Heart left ventricle (tissue), 16 donors: ENCODE measurements around the gene SETD6. TPM values are rescaled to one million over a fixed set of nuclear protein-coding genes. Genes with fewer than 3 reads are reported as not detected.

ENCODE experiments used
- ATAC-seq, 4 donors: fragments of 200-7000 bp; cut with Tn5 transposase; one replicate each; pipeline ENCODE4 v1.9.1; 2020 to 2022; ENCODE audit warnings: moderate library complexity in 4 of 4, mild to moderate bottlenecking in 3 of 4, moderate number of reproducible peaks in 1 of 4
- DNase-seq, 5 donors: peaks; one replicate each; pipeline ENCODE4 v3.0.0-alpha.2; 2020
- H3K27ac ChIP-seq, 12 donors: fragments of 200-600 bp; sonication (generic) in 4 of 12; one replicate each; pipeline versions ENCODE4 v1.5.0 to v1.8.0; 2016 to 2022; ENCODE audit warnings: mild to moderate bottlenecking in 2 of 12
- H3K27me3 ChIP-seq, 9 donors: fragments of 200-600 bp; sonication (generic) in 2 of 9; one replicate each; pipeline versions ENCODE4 v1.5.1 to v1.8.0; 2016 to 2022; ENCODE audit warnings: mild to moderate bottlenecking in 3 of 9
- H3K36me3 ChIP-seq, 9 donors: fragments of 200-600 bp; sonication (generic) in 2 of 9; one replicate each; pipeline versions ENCODE4 v1.5.0 to v1.8.0; 2018 to 2022; ENCODE audit warnings: mild to moderate bottlenecking in 2 of 9
- H3K4me1 ChIP-seq, 12 donors: fragments of 200-600 bp; sonication (generic) in 4 of 12; one replicate each; pipeline versions ENCODE4 v1.5.0 to v1.8.0; 2016 to 2022; ENCODE audit warnings: mild to moderate bottlenecking in 3 of 12
- H3K4me3 ChIP-seq, 12 donors: fragments of 200-600 bp; sonication (generic) in 4 of 12; one replicate each; pipeline versions ENCODE4 v1.5.0 to v1.8.0; 2017 to 2022; ENCODE audit warnings: mild to moderate bottlenecking in 9 of 12, moderate library complexity in 4 of 12
- H3K9me3 ChIP-seq, 12 donors: fragments of 200-600 bp; sonication (generic) in 4 of 12; one replicate each; pipeline versions ENCODE4 v1.5.0 to v1.8.0; 2016 to 2022; ENCODE audit warnings: mild to moderate bottlenecking in 1 of 12
- POLR2A ChIP-seq, 2 donors: fragments of 450-650 bp; IDR thresholded peaks; one replicate each; pipeline ENCODE4 v1.6.1; 2017; ENCODE audit warnings: antibody characterized with exemption in 2 of 2, mild to moderate bottlenecking in 2 of 2, moderate library complexity in 2 of 2
- WGBS, 4 donors: extraction: QIAGEN DNeasy Blood & Tissue Kit in 2 of 4; methylation state at CpG; one replicate each; pipeline versions ENCODE4 v1.1.5 to v1.1.7; 2013 to 2018; 5-methylcytosine and 5-hydroxymethylcytosine counted together
- intact Hi-C, 10 donors: fragments of 100-400 bp; cut with DNase I; formaldehyde crosslinking; loops; one replicate each; pipeline versions ENCODE4 v1.11.1 to v1.14.2; 2022
- polyA plus RNA-seq, 2 donors: library from polyadenylated mRNA; stranded (reverse); fragments of 200-250 nt; gene quantifications; one replicate each; pipeline ENCODE4 v1.2.3, GENCODE V29; 2013
- total RNA-seq, 9 donors: library from RNA; depleted of rRNA in 2 of 9; stranded (reverse); fragments of >200 nt in 2 of 9; fragmentation: NEBNext Ultra II Directional in 3 of 9; extraction: Animal tissue kit (Norgen Biotek cat#: 25700) in 3 of 9; gene quantifications; one replicate each; pipeline versions ENCODE4 v1.1.0 to v1.2.4, GENCODE V29; 2016 to 2023
- TF ChIP-seq, protein P1 (sequence below), 12 donors: fragments of 200-600 bp; sonication (generic) in 4 of 12; IDR thresholded peaks; one replicate each; pipeline versions ENCODE4 v1.5.0 to v1.8.0; 2018 to 2022; ENCODE audit warnings: antibody characterized with exemption in 12 of 12, mild to moderate bottlenecking in 5 of 12
- donor health status: ischemic (EF 13 %, LVEDD 7.1; RV severe dilation, severe dysfunction).
- donor health status: healthy with polysubstance abuse.
- donor health status: DM: no; HTN: yes; CAD: no.
- donor health status: DM: no; HTN: no; CAD: no.
- donor health status: ischemic (EF 25% LVEDD 6.9; RV normal size, moderate dysfunction).
- donor health status: ischemic (EF 25% LVEDD 5.7; RV mildly dilated, moderate dysfunction).
- donor health status: healthy.
- donor health status: DM: yes; HTN: yes; CAD: no.
- donor health status: ischemic (EF 35%, LVEDD 5.7; RV mildly dilated, moderate dysfunction).
- donor health status: nonischemic (EF 11% LVEDD 7.7; RV severe dilation, severe dysfunction).
- donor health status: DM: yes; HTN: yes; CAD: no.
- donor health status: PGD.
- donor health status: ischemic (EF 29% LVEDD 5.4; RV normal size, mild dysfunction).
- donor health status: nonischemic (EF 23%, LVEDD 6.1; RV moderate dilation, normal function).

SETD6 gene
- total and polyA plus RNA-seq, 11 donors: 10.1 to 18.0 (median 14.3) TPM

DNA sequence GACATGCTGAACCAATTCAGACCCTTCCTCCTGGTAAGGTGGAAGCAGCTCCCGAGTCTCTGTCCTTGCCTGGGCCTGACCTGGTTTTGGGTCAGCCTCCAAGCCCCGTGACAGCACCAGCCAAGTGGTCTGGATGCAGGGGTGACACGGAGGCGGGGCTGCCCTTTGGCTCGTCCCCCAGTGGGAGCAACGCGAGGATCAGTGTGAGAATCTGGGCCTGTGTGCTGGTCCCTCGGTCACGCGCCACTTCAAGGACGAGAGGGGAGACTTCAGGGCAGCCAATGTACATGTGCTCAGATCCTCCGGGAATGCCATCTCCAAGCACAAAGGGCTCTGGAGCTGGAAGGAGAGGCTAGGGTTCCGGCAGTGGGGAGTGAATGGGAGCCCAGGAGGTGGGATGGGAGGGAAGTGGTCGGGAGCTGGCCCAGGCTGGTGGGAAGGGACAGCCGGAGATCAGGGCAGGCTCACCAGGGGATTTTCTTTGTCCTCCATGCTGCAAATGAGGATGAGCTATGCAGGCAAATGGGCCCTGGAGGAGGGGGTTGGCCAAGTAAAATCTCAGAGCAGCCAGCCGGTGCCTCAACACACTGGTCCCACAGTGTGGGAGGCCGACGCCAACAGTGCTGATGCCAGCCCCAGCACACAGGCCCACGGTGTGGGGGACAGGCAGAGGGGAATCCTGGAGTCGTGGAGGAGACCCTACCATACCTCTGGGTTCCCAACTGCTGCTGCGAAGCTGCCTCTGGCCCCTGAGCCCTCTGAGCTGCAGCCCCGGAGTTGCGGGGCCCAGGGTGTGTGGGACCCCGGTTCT lies 19.6 kb upstream of the SETD6 start:
- H3K27me3 ChIP-seq: peaks cover 0 to 4% (median 0%) of the 10 kb centered on the region in 9 donors
- intact Hi-C loops: no loop called here
- peak; percentile 22 to 47 (median 24) for ATAC-seq
- peaks cover 0 to 93% (median 24%) of the 10 kb centered on the region in 12 donors for H3K4me1 ChIP-seq
- no peak for TF ChIP-seq POLR2A (IDR thresholded peaks at IDR 0.05)
- TF ChIP-seq, protein P1, sequence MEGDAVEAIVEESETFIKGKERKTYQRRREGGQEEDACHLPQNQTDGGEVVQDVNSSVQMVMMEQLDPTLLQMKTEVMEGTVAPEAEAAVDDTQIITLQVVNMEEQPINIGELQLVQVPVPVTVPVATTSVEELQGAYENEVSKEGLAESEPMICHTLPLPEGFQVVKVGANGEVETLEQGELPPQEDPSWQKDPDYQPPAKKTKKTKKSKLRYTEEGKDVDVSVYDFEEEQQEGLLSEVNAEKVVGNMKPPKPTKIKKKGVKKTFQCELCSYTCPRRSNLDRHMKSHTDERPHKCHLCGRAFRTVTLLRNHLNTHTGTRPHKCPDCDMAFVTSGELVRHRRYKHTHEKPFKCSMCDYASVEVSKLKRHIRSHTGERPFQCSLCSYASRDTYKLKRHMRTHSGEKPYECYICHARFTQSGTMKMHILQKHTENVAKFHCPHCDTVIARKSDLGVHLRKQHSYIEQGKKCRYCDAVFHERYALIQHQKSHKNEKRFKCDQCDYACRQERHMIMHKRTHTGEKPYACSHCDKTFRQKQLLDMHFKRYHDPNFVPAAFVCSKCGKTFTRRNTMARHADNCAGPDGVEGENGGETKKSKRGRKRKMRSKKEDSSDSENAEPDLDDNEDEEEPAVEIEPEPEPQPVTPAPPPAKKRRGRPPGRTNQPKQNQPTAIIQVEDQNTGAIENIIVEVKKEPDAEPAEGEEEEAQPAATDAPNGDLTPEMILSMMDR (IDR thresholded peaks at IDR 0.05): no peak
- H3K9me3 ChIP-seq: no peaks in the 10 kb centered on the region
- H3K27ac ChIP-seq: peak overlapping the region; percentile 4 to 93 (median 74)
- WGBS, 4 donors: 41 to 53% (median 48%) methylated on average over 23 to 24 of the region's 24 CpGs
- peak in 3 of 5 donors; percentile 40 to 82 (median 57) for DNase-seq
- H3K36me3 ChIP-seq: peaks cover 0 to 16% (median 0%) of the 10 kb centered on the region in 9 donors
- peak overlapping the region in 9 of 12 donors; percentile 2 to 46 (median 25) for H3K4me3 ChIP-seq

DNA sequence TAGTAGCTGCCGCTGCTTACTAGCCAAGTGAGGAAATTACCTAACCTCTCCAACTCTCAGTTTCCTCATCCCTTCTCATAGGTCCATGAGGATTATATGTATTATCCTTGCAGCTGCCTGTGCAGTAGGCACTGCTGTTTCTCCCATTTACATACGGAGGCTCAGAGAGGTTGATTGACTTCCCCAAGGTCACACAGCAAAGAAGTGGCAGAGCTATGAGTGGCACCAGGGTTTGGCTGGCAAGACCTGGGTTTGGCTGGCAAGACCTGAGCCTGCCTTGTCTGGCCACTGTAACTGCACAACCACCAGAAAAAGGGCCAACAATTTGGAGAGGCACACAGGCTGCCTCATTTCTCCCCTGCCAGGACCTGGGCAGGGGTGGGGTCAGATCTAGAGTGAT lies 17.8 kb upstream of the SETD6 start:
- Histone ChIP-seq H3K27ac (peak overlapping the region in 7 of 12 donors; percentile 10 to 89 (median 24)), H3K27me3 (peaks cover 0 to 16% (median 0%) of the 10 kb centered on the region in 9 donors), H3K36me3 (peaks cover 0 to 20% (median 0%) of the 10 kb centered on the region in 9 donors), H3K9me3 (no peaks in the 10 kb centered on the region), H3K4me3 (no peak overlapping the region), H3K4me1 (peaks cover 0 to 86% (median 27%) of the 10 kb centered on the region in 12 donors)
- TF ChIP-seq, protein P1 (IDR thresholded peaks at IDR 0.05): no peak
- TF ChIP-seq POLR2A (IDR thresholded peaks at IDR 0.05): no peak
- ATAC-seq (no peak), DNase-seq (peak in 1 of 5 donors; percentile 19)
- intact Hi-C loops: no loop called here
- 85 to 93% (median 89%) methylated on average over 2 of the region's 2 CpGs for WGBS, 4 donors

DNA sequence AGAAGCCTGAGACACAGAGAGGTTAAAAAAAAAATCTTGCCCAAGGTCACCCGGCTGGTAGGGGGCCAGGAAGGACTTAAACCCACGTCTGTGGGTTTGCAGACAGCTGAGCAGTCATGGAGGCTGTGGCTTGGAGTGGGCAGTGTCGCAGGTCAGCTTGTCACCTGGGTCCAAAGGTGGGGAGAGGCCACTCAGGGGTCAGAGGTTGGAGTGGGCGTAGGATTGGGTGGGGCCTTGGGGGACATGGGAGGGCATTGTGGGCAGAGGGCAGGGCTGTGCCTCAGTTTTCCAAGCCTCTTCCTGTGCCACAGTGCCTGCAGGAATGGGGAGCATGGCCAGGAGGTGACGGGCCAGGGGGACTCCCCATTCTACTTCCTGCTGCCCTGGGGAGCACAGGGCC lies 17.4 kb upstream of the SETD6 start:
- H3K27me3 ChIP-seq: peaks cover 0 to 16% (median 0%) of the 10 kb centered on the region in 9 donors
- H3K36me3 ChIP-seq: peaks cover 0 to 20% (median 0%) of the 10 kb centered on the region in 9 donors
- TF ChIP-seq, protein P1 (IDR thresholded peaks at IDR 0.05): no peak
- no peak for TF ChIP-seq POLR2A (IDR thresholded peaks at IDR 0.05)
- peaks cover 0 to 82% (median 27%) of the 10 kb centered on the region in 12 donors for H3K4me1 ChIP-seq
- peak overlapping the region in 6 of 12 donors; percentile 20 to 81 (median 29) for H3K27ac ChIP-seq
- DNase-seq (peak in 1 of 5 donors; percentile 21), ATAC-seq (no peak)
- no peak overlapping the region for H3K4me3 ChIP-seq
- intact Hi-C loops: no loop called here
- 68 to 73% (median 71%) methylated on average over 5 of the region's 5 CpGs for WGBS, 4 donors
- no peaks in the 10 kb centered on the region for H3K9me3 ChIP-seq

DNA sequence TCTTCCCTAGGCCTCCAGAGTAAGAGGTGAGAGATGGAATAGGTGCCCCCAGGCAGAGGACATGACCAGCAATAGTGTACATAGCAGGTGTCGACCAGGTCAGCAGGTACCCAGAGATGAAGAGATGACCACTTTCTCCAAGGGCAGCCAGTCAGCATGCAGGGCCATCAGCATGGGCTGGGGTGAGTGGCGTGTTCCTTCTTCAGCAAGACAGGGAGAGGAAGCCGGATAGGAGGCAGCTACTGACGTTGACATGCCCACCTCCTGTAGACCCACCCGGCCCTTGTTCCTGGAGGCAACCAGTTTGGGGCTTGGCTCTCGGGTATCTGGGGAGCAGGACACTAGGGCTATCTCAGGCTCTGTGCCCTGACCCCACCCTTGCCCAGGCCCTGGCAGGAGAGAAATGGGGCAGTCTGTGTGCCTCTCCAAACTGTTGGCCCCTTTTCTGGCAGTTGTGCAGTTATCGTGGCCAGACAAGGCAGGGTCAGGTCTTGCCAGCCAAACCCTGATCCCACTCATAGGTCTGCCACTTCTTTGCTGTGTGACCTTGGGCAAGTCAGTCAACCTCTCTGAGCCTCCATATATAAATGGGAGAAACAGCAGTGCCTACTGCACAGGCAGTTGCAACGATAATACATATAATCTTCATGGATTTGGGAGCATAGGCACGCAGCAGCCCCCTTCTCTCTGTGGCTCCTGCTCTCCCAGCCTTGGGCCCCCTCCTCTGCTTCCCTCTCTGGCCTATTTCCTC lies 16.8 kb upstream of the SETD6 start:
- peaks cover 0 to 16% (median 0%) of the 10 kb centered on the region in 9 donors for H3K27me3 ChIP-seq
- H3K36me3 ChIP-seq: peaks cover 0 to 18% (median 0%) of the 10 kb centered on the region in 9 donors
- no peak overlapping the region for H3K4me3 ChIP-seq
- WGBS, 4 donors: 74 to 85% (median 81%) methylated on average over 8 to 9 of the region's 9 CpGs
- no peak for DNase-seq
- H3K27ac ChIP-seq: peak overlapping the region in 5 of 12 donors; percentile 20 to 81 (median 34)
- no peak for TF ChIP-seq POLR2A (IDR thresholded peaks at IDR 0.05)
- TF ChIP-seq, protein P1 (IDR thresholded peaks at IDR 0.05): no peak
- H3K4me1 ChIP-seq: peaks cover 0 to 76% (median 27%) of the 10 kb centered on the region in 12 donors
- no peaks in the 10 kb centered on the region for H3K9me3 ChIP-seq
- ATAC-seq: no peak
- intact Hi-C loops: no loop called here
